HT-29 (cell line): ENCODE measurements around the gene HLA-B. TPM values are rescaled to one million over a fixed set of nuclear protein-coding genes. Genes with fewer than 3 reads are reported as not detected.

ENCODE experiments used
- DNase-seq: peaks from one replicate; pipeline ENCODE4 v3.0.0-alpha.2; 2015; ENCODE audit warnings: low spot score
- small RNA-seq: library from RNA; depleted of rRNA; stranded (forward); fragments of <200 nt; gene quantifications from one replicate; pipeline ENCODE3, GENCODE V24; 2014
- total RNA-seq: library from RNA; depleted of rRNA; stranded (reverse); fragments of >200 nt; shearing (Covaris generic); gene quantifications from 2 replicates; pipeline ENCODE4 v1.2.3, GENCODE V29; 2014; rRNA removed

HLA-B gene
- total RNA-seq, 1 experiment from 2014 or later = 15.3 TPM

DNA sequence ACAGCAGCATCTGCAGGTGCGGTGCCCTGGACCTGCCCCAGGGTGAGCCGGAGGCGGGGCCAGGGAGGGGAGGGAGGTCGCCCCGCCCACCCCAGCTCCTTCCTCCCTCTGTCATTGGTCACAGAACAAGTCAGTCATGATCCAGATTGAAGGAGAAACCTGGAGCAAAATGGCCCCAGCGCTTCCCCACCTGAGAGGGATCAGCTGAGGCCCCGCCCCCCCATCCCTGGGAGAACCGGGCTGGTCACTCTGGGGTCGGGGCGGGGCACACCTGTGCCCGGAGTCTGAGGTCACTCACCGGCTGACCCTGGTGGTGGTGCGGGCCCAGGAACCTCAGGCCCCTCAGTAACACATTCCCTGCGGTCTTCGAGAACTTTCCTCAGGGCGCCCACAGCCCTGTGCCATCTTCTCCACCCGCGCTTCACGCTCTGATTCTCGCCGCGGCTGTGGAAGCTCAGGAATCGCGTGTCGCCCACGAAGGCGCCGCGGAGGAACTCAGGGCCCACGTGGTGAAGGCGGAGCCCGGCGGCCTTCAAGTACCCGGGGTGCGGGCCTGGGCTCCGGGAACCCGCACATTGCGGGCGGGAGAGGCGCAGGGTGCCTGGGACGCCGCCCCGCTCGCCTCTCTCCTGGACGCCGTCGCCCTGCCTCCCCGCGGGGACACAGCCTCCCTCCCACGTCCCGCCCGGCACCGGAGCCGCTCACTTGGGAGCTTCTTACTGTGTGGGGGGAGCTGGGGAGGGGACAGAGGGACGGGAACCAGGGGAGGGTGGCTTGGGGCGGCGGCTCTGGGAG is 48.7 kb downstream of the HLA-B start:
- no peak for DNase-seq

DNA sequence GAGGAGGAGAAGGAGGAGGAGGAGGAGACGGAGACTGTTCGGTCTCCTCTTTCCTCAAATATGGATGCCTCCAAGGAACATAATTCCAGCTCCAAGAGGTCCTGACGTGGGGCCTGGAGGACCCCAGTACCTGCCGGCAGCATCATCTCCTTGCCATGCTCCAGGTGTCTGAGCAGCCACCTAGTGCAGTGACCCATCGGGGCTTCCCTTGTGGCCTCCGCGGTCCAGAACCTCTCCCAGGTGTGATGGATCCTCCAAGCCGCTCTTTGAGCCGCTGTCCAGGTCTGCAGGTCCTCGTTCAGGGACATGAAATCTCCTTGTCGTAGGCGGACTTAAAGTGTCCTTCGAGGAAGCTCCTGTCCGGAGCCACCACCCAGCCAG is 49.3 kb downstream of the HLA-B start:
- no peak for DNase-seq

DNA sequence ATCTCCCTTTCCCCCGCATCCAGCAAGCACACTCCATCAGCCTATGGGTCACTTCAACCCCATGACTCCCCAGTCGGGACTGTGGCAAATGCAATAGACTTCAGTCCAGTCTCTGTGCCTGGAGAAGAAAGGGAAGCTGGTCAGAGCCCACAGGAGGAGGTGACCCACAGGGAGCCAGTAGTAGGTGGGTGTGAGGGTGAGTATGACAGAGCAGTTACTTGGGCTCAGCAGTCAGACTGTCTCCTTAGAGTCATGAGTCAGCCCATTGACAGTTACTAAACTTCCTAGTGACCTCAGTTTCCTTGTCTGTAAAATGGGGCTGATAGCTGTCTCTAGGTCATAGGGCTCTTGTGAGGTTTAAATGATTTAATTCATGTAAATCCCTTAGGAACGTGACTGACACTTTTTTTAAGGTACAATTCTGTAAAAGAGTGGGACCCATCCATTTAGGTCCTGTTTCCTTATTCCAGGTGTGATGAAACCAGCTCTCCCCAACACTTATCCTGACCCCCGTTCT is 51.2 kb downstream of the HLA-B start:
- DNase-seq = no peak

DNA sequence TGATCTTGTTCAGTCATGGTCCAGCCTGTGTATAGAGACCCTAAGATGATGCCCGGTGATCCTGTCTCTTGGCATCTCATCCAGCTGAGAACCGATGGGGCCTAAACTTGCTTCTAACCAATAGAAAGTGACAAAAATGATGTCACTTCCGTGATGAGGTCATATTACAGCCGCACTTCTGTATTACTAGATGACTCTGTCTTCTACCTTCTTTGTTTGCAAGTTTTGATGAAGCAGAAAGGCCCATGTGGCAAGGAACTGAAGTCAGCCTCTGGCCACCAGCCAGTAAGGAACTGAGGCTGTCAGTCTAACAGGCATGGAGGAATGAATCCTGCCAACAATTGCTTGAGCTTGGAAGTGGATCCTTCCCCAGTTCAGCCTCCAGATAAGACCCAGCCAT is 52.3 kb downstream of the HLA-B start:
- no peak for DNase-seq

Small RNA genes lying within 50 kb of the gene (small RNA-seq; reads per million reads assigned to genes)
- gene HLA-S (not detected), gene MIR6891 (not detected), gene RF00019 (not detected), gene RNU6-283P (not detected)

Other genes with a start within 250 kb of the HLA-B start
- 0.13 and 0.33 TPM in 2 replicates for gene C6orf15, start 244.6 kb downstream of the HLA-B start, total RNA-seq
- 1.1 and 1.2 TPM in 2 replicates for gene PSORS1C1, start 242.4 kb downstream of the HLA-B start, total RNA-seq
- 0.08 TPM in 1 of 2 replicates, not detected in the other for gene CDSN, start 236.7 kb downstream of the HLA-B start, total RNA-seq
- not detected in 2 replicates for gene PSORS1C2, start 218.1 kb downstream of the HLA-B start, total RNA-seq
- 30.8 and 38.0 TPM in 2 replicates for gene CCHCR1, start 199.4 kb downstream of the HLA-B start, total RNA-seq
- 71.7 and 80.8 TPM in 2 replicates for gene TCF19, start 198.6 kb downstream of the HLA-B start, total RNA-seq
- 1.7 and 2.6 TPM in 2 replicates for gene POU5F1, start 186.5 kb downstream of the HLA-B start, total RNA-seq
- gene HLA-C, start 85.1 kb downstream of the HLA-B start, total RNA-seq = 110 and 133 TPM in 2 replicates
- 36.1 and 39.2 TPM in 2 replicates for gene MICA, start 46.4 kb upstream of the HLA-B start, total RNA-seq
- 0.66 and 0.89 TPM in 2 replicates for gene MICB, start 141.0 kb upstream of the HLA-B start, total RNA-seq
- not detected in 2 replicates for gene MCCD1, start 171.8 kb upstream of the HLA-B start, total RNA-seq
- gene DDX39B, start 184.8 kb upstream of the HLA-B start, total RNA-seq = 685 and 711 TPM in 2 replicates
- gene ATP6V1G2, start 189.4 kb upstream of the HLA-B start, total RNA-seq = not detected in 2 replicates
- gene NFKBIL1, start 190.4 kb upstream of the HLA-B start, total RNA-seq = 26.4 and 29.2 TPM in 2 replicates
- not detected in 2 replicates for gene LTA, start 215.1 kb upstream of the HLA-B start, total RNA-seq
- 0.08 TPM in 1 of 2 replicates, not detected in the other for gene TNF, start 218.4 kb upstream of the HLA-B start, total RNA-seq
- 0.13 TPM in 1 of 2 replicates, not detected in the other for gene LTB, start 225.2 kb upstream of the HLA-B start, total RNA-seq
- not detected in 2 replicates for gene LST1, start 229.1 kb upstream of the HLA-B start, total RNA-seq
- gene NCR3, start 235.8 kb upstream of the HLA-B start, total RNA-seq = not detected in 2 replicates